ENCODE measurements around the gene PARD3B. TPM values are rescaled to one million over a fixed set of nuclear protein-coding genes. Genes with fewer than 3 reads are reported as not detected.

The PARD3B gene
- total and polyA plus RNA-seq, 2 experiments from 2014 or later = 3.5 to 4.4 TPM

DNA sequence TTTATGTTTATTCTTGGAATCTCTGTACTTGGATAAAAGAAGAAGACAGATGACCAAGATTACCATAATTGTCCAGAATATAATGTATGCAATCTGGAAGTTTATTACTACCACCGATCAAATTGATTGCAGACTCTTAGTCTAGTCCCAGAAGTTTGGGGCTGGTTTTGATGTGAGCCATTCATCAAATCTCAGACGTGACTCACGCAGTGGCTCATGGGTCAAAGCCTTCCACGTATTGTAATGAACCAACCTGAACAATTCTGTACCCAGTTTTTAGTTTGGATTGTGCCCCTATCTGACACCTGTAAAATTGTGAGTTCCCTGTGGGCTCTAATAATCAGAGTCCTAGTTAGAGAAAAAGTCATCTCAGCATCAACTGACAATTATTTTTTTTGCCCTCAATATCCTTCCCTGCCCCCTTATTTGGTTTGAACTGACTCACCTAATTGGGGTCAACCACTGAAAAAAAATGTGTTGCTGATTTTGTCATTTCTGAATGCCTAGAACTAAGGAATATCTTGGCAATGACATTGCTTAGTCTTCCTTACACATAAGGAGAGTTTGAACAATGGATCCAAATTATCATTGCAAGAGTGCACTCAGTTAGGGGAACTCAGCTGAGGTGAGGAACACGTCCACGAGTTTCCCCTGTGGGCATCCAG is 917.5 kb downstream of the PARD3B start:
- ATAC-seq = no peak
- no peaks in the 10 kb centered on the region; the same call in 2 of the 3 replicates for H3K36me3 Mint-ChIP-seq (ENCODE audit: low read depth)
- Histone ChIP-seq H3F3A (replicated peaks; ENCODE audit: low read depth) (no peaks in the 10 kb centered on the region), H3K36me3 (ENCODE audit: insufficient read depth) (no peaks in the 10 kb centered on the region), H3K4me2 (no peak overlapping the region), H3K9me2 (ENCODE audit: insufficient read depth) (peaks cover 16% of the 10 kb centered on the region), H2AFZ (no peak overlapping the region), H3K79me2 (replicated peaks; ENCODE audit: insufficient read depth) (no peaks in the 10 kb centered on the region), H4K20me1 (replicated peaks; ENCODE audit: insufficient read depth) (no peaks in the 10 kb centered on the region), H3K27me3 (ENCODE audit: insufficient read depth) (no peaks in the 10 kb centered on the region), H3K4me3 (no peak overlapping the region), H3K27ac (ENCODE audit: low read depth) (no peak overlapping the region), H3K4me1 (ENCODE audit: insufficient read depth) (peaks cover 44% of the 10 kb centered on the region)
- peaks cover 4% of the 10 kb centered on the region for H3K27me3 Mint-ChIP-seq (ENCODE audit: insufficient read depth, low read depth, poor library complexity)
- no peak for DNase-seq (ENCODE audit: low spot score)
- peaks cover 53% of the 10 kb centered on the region for H3K4me1 Mint-ChIP-seq
- H3K27ac Mint-ChIP-seq = peak overlapping the region; percentile 13; the same call in 1 of the 2 replicates
- TF ChIP-seq EZH2phosphoT487 (IDR thresholded peaks at IDR 0.05; ENCODE audit: unreplicated experiment) (no peak), ZNF462 (CRISPR knock-in tag; IDR thresholded peaks at IDR 0.05) (no peak), POLR2AphosphoS5 (IDR thresholded peaks at IDR 0.05; ENCODE audit: low read depth) (no peak), ETS1 (IDR thresholded peaks at IDR 0.05) (no peak)
- H3K4me3 Mint-ChIP-seq = no peak overlapping the region
- no peaks in the 10 kb centered on the region for H3K9me3 Mint-ChIP-seq
